ENCODE measurements around the gene CCL8. TPM values are rescaled to one million over a fixed set of nuclear protein-coding genes. Genes with fewer than 3 reads are reported as not detected.

Gene CCL8
- total and polyA plus RNA-seq, 2 donors (not counting 1 experiment from before 2014, with no cell fraction given) = 0.27 to 0.50 TPM

DNA sequence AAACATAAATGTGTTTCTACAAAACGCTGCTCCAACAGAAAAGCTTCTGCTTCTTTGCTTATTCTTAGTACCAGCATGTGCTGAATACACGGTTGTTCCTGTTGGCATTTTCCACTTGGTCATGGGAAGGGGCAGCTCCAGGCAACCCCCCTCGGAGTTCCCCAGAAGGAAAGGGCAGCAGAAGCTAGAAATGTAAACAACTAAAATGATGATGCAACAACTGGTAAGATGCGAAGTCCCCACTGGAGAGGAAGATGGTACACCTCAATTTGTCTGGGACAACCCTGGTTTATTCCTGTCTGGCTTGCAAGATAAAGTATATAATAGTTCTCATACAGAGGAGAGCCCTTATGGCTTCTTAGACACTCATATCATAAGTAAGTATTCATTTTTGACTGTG, 27.8 kb downstream of the CCL8 start:
- H3K27ac ChIP-seq (ENCODE audit: insufficient read depth, low read length) = no peak overlapping the region
- H2AFZ ChIP-seq (ENCODE audit: low read length) = no peak overlapping the region
- no peaks in the 10 kb centered on the region for H3K27me3 ChIP-seq (ENCODE audit: control insufficient read depth, insufficient read depth, low read length)
- H3K4me1 ChIP-seq (ENCODE audit: control insufficient read depth, extremely low read depth, insufficient read depth, low read length) = no peaks in the 10 kb centered on the region
- TF ChIP-seq CTCF (conservative IDR thresholded peaks at IDR 0.05 in 1 of 2, IDR thresholded peaks at IDR 0.05 in 1 of 2; ENCODE audit: low read depth in 1 of 2, low read length in 2 of 2) = no peak
- no peak for TF ChIP-seq EZH2 (IDR thresholded peaks at IDR 0.05; ENCODE audit: low read length, missing control alignments)
- H3K9me3 ChIP-seq (ENCODE audit: control insufficient read depth, insufficient read depth, low read depth, low read length) = no peaks in the 10 kb centered on the region
- H3K4me2 ChIP-seq (ENCODE audit: extremely low read depth, insufficient read depth, low read length) = no peak overlapping the region
- H3K9ac ChIP-seq (ENCODE audit: insufficient read depth, low read length) = no peak overlapping the region
- H3K36me3 ChIP-seq (ENCODE audit: control insufficient read depth, insufficient read depth, low read length) = no peaks in the 10 kb centered on the region
- no peaks in the 10 kb centered on the region for H3K79me2 ChIP-seq (ENCODE audit: control insufficient read depth, insufficient read depth, low read length)
- H3K4me3 ChIP-seq (replicated peaks in 1 of 4; ENCODE audit: control extremely low read depth in 1 of 4, insufficient read depth in 1 of 4, low read depth in 3 of 4, low read length in 4 of 4) = no peak overlapping the region
- DNase-seq (ENCODE audit: low read depth in 2 of 2) = no peak
- H4K20me1 ChIP-seq (ENCODE audit: control insufficient read depth, extremely low read depth, insufficient read depth, low read length) = no peaks in the 10 kb centered on the region

DNA sequence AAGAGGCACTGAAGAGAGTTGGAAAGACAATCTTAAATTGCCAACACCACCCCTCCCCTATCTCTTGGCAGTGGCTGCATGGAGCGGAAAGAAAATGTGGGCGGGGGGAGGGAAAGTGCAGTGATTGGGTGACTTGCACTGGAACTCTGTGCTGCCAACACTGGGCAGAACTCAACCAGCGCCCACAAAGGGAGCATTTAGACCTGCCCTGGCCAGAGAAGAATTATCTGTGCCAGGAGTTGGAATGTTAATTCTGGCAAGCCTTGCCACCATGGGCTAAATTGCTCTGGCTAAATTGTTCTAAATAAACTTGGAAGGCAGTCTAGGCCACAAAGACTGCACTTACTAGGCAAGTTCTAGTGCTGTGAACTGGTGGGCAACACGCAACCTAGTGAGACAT, 30.5 kb downstream of the CCL8 start:
- no peak overlapping the region for H3K4me2 ChIP-seq (ENCODE audit: extremely low read depth, insufficient read depth, low read length)
- no peak overlapping the region for H3K27ac ChIP-seq (ENCODE audit: insufficient read depth, low read length)
- no peaks in the 10 kb centered on the region for H3K9me3 ChIP-seq (ENCODE audit: control insufficient read depth, insufficient read depth, low read depth, low read length)
- no peaks in the 10 kb centered on the region for H3K4me1 ChIP-seq (ENCODE audit: control insufficient read depth, extremely low read depth, insufficient read depth, low read length)
- no peak overlapping the region for H3K9ac ChIP-seq (ENCODE audit: insufficient read depth, low read length)
- no peak for DNase-seq (ENCODE audit: low read depth in 2 of 2)
- no peaks in the 10 kb centered on the region for H3K79me2 ChIP-seq (ENCODE audit: control insufficient read depth, insufficient read depth, low read length)
- H4K20me1 ChIP-seq (ENCODE audit: control insufficient read depth, extremely low read depth, insufficient read depth, low read length) = no peaks in the 10 kb centered on the region
- H3K36me3 ChIP-seq (ENCODE audit: control insufficient read depth, insufficient read depth, low read length) = no peaks in the 10 kb centered on the region
- TF ChIP-seq CTCF (conservative IDR thresholded peaks at IDR 0.05 in 1 of 2, IDR thresholded peaks at IDR 0.05 in 1 of 2; ENCODE audit: low read depth in 1 of 2, low read length in 2 of 2) = no peak
- TF ChIP-seq EZH2 (IDR thresholded peaks at IDR 0.05; ENCODE audit: low read length, missing control alignments) = no peak
- H3K4me3 ChIP-seq (replicated peaks in 1 of 4; ENCODE audit: control extremely low read depth in 1 of 4, insufficient read depth in 1 of 4, low read depth in 3 of 4, low read length in 4 of 4) = no peak overlapping the region
- no peaks in the 10 kb centered on the region for H3K27me3 ChIP-seq (ENCODE audit: control insufficient read depth, insufficient read depth, low read length)
- H2AFZ ChIP-seq (ENCODE audit: low read length) = no peak overlapping the region

DNA sequence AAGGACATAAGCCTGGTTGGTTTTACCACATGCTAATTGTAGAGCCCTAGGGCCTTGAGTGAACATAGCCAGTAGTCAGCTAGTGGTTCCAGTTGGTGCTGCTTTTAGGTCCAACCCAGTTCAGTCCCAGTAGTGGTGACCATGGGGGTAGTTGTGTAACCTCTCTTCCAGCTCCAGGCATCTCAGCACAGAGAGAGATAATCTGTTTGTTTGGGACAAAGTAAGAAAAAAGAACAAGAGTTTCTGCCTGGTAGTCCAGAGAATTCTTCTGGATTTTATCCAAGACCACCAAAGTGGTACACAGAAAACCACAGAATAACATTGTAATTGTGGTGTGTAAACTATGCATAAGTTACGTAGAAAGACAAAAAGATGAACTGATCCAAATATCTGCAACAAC, 31.9 kb downstream of the CCL8 start:
- H3K4me1 ChIP-seq (ENCODE audit: control insufficient read depth, extremely low read depth, insufficient read depth, low read length) = peaks cover 2% of the 10 kb centered on the region
- H3K4me3 ChIP-seq (replicated peaks in 1 of 4; ENCODE audit: control extremely low read depth in 1 of 4, insufficient read depth in 1 of 4, low read depth in 3 of 4, low read length in 4 of 4) = no peak overlapping the region
- no peak overlapping the region for H2AFZ ChIP-seq (ENCODE audit: low read length)
- H3K4me2 ChIP-seq (ENCODE audit: extremely low read depth, insufficient read depth, low read length) = no peak overlapping the region
- no peak overlapping the region for H3K27ac ChIP-seq (ENCODE audit: insufficient read depth, low read length)
- no peaks in the 10 kb centered on the region for H3K36me3 ChIP-seq (ENCODE audit: control insufficient read depth, insufficient read depth, low read length)
- H4K20me1 ChIP-seq (ENCODE audit: control insufficient read depth, extremely low read depth, insufficient read depth, low read length) = no peaks in the 10 kb centered on the region
- DNase-seq (ENCODE audit: low read depth in 2 of 2) = no peak
- no peaks in the 10 kb centered on the region for H3K9me3 ChIP-seq (ENCODE audit: control insufficient read depth, insufficient read depth, low read depth, low read length)
- no peaks in the 10 kb centered on the region for H3K27me3 ChIP-seq (ENCODE audit: control insufficient read depth, insufficient read depth, low read length)
- H3K79me2 ChIP-seq (ENCODE audit: control insufficient read depth, insufficient read depth, low read length) = no peaks in the 10 kb centered on the region
- no peak overlapping the region for H3K9ac ChIP-seq (ENCODE audit: insufficient read depth, low read length)
- no peak for TF ChIP-seq CTCF (conservative IDR thresholded peaks at IDR 0.05 in 1 of 2, IDR thresholded peaks at IDR 0.05 in 1 of 2; ENCODE audit: low read depth in 1 of 2, low read length in 2 of 2)
- TF ChIP-seq EZH2 (IDR thresholded peaks at IDR 0.05; ENCODE audit: low read length, missing control alignments) = no peak
